Activated naive CD8-positive, alpha-beta T cell (primary cell): ENCODE results near the gene SEMA3G.

Experiments
- H3K27ac Mint-ChIP-seq: one replicate; pipeline ENCODE4 v1.8.0; 2021; ENCODE audit warnings: mixed read lengths
- H3K27me3 Mint-ChIP-seq: one replicate; pipeline ENCODE4 v1.8.0; 2021; ENCODE audit warnings: mixed read lengths
- H3K36me3 Mint-ChIP-seq: one replicate; pipeline ENCODE4 v1.8.0; 2021; ENCODE audit warnings: mixed read lengths
- H3K4me1 Mint-ChIP-seq: one replicate; pipeline ENCODE4 v1.8.0; 2021; ENCODE audit warnings: low read depth, mixed read lengths
- H3K4me3 Mint-ChIP-seq: one replicate; pipeline ENCODE4 v1.8.0; 2021; ENCODE audit warnings: mild to moderate bottlenecking, mixed read lengths
- H3K9me3 Mint-ChIP-seq: one replicate; pipeline ENCODE4 v1.8.0; 2021; ENCODE audit warnings: low read depth, mixed read lengths

The SEMA3G gene

DNA sequence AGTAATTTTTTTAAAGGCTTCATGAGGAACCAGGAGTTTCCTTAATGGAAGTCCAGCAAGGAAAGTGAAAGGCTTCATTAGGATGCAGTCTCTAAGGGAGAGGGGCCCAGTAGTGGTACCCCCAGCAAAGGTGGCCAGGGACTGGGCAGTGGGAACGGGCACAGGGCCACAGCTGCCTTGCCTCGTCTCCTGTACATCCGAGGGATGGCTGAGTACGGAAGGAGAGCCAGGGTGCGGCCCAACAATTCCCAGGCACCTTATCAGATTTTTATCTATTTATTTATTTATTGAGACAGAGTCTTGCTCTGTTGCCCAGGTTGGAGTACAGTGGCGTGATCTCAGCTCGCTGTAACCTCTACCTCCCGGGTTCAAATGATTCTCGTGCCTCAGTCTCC lies 14.5 kb downstream of the SEMA3G start:
- H3K4me1 Mint-ChIP-seq: no peaks in the 10 kb centered on the region
- H3K27me3 Mint-ChIP-seq: no peaks in the 10 kb centered on the region
- no peaks in the 10 kb centered on the region for H3K9me3 Mint-ChIP-seq
- no peak overlapping the region for H3K27ac Mint-ChIP-seq
- H3K4me3 Mint-ChIP-seq: no peak overlapping the region
- H3K36me3 Mint-ChIP-seq: no peaks in the 10 kb centered on the region

DNA sequence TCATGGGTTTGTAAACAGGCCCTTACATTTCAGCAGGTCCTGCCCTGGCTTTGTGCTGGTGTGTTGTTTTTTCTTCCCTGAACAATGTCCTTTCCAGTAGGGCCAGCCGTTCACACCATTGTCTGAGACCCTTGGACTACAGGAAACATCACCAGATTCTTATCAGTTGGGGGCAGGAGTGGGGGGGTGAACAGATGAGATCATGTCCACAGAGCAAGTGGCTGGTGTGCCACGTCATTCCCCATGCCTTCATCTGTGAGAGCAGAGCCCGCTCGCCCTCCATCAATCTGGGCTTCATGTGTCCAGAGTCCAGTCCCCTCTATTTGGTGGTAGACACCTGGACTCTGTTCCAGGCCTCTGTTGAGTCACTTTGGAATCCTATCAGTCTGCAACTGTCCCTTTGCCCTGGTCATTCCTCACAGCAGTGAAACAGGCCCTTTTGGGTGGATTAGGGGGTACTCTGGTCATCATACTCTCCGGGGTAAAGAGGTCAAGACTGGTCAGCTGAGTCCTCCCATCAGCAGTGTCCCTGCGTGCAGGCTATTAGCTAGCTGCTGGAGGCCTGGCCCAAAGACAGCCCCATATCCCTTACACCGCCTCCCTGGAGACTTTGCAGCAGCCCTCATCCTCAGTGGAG lies 15.0 kb downstream of the SEMA3G start:
- Mint-ChIP-seq H3K4me1 (no peaks in the 10 kb centered on the region), H3K27ac (no peak overlapping the region), H3K36me3 (no peaks in the 10 kb centered on the region), H3K9me3 (no peaks in the 10 kb centered on the region), H3K27me3 (no peaks in the 10 kb centered on the region), H3K4me3 (no peak overlapping the region)

DNA sequence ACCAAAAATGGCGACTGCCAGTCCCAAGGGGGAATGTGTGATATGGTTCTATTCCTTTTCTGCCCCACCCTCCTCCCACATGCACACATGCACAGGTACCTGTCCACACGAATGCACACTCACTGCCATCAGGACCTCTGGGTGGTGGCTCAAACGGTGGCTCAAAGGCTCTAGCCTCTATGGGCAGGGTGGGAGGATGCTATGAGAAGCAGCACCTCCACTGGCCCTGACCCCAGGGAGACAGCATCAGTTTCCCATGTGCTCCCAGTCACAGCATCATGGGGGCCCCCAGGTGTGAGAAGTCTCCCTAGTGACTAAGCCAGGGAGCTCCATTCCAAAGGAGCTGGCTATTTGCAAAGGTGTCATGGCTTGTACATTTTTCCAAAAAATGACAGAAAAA lies 15.9 kb downstream of the SEMA3G start:
- H3K9me3 Mint-ChIP-seq: no peaks in the 10 kb centered on the region
- H3K27ac Mint-ChIP-seq: no peak overlapping the region
- H3K4me1 Mint-ChIP-seq: no peaks in the 10 kb centered on the region
- H3K27me3 Mint-ChIP-seq: no peaks in the 10 kb centered on the region
- no peak overlapping the region for H3K4me3 Mint-ChIP-seq
- no peaks in the 10 kb centered on the region for H3K36me3 Mint-ChIP-seq

DNA sequence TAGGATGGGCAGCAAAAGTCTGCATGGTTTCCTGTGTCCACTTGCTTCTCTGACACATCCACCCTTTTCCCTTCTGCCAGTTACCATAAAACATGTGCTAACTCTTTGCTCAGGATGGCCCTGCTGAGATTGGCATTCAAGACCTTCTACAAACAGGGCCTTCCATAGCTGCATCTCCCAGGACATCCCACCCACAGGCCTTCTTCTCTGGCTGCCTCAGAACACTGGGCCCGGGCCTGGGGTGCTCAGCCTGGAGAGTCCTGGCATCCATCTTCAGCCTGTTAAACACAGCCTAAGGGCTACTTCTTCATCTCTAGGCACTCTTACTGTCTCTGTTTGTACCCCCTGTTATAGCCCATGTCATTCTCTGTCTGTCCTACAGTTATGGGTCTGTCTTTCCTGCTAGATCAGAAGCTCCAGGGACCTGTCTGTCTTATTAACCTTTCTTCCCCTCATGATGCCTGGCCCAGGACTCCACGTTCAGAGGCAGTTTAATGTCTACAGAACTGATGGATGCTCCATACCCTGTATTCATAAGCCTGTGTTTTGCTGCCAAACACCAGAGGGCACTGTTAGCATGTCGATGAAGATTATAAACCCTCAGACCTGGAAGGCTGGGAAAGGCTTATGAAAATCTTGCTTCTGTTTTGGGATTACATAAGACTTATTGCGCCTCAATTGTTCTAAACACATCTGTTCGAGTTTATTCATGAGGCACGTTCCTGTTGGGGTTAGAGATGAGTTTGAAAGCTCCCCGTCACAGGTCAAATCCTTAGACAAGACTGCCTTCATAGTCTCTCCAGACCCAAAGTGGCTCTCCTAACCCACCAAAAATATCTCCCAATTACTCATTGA lies 16.5 kb downstream of the SEMA3G start:
- no peaks in the 10 kb centered on the region for H3K27me3 Mint-ChIP-seq
- no peaks in the 10 kb centered on the region for H3K9me3 Mint-ChIP-seq
- no peaks in the 10 kb centered on the region for H3K4me1 Mint-ChIP-seq
- H3K4me3 Mint-ChIP-seq: no peak overlapping the region
- H3K36me3 Mint-ChIP-seq: no peaks in the 10 kb centered on the region
- H3K27ac Mint-ChIP-seq: no peak overlapping the region

DNA sequence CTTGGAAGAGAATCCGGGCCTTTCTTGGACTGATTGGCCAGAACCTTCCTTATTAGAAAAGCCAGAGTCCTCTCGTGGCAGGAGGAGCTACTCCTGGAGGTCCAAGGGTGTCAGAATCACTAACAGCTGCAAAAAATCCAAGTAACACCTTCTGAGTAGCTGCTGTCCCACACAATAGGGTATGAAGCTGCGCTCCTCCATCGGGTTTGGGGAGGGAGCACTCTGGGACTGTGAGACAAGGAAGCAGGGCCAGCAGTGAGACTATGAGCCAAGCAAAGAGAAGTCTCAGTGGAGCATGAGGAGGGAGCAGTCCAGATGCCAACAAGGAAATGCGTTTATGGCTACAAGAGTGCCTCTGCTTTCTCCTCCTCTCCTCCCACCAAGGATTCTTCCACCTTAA lies 21.7 kb downstream of the SEMA3G start:
- Mint-ChIP-seq H3K4me1 (no peaks in the 10 kb centered on the region), H3K9me3 (no peaks in the 10 kb centered on the region), H3K36me3 (no peaks in the 10 kb centered on the region), H3K27ac (no peak overlapping the region), H3K4me3 (no peak overlapping the region), H3K27me3 (no peaks in the 10 kb centered on the region)

DNA sequence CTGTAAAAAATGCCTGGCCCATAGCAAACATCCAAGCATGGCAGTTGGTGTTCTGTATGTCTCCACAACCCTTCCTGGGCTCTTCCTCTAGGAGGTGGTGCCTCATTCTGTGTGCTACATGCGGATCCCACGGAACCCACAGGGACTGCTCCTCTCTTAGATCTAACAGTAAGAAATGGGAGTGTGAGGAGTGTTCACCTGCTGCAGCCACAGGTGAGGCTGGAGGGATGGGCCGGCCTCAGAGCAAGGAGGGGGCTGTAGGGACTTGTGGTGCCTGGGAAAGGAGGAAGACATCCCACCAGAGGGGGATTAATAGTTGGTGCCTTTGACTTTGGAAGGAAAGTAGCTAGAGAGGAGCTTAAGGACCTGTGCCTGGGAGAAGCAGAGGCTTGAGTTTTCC lies 22.2 kb downstream of the SEMA3G start:
- H3K36me3 Mint-ChIP-seq: no peaks in the 10 kb centered on the region
- no peaks in the 10 kb centered on the region for H3K4me1 Mint-ChIP-seq
- H3K4me3 Mint-ChIP-seq: no peak overlapping the region
- no peaks in the 10 kb centered on the region for H3K9me3 Mint-ChIP-seq
- no peaks in the 10 kb centered on the region for H3K27me3 Mint-ChIP-seq
- H3K27ac Mint-ChIP-seq: no peak overlapping the region

DNA sequence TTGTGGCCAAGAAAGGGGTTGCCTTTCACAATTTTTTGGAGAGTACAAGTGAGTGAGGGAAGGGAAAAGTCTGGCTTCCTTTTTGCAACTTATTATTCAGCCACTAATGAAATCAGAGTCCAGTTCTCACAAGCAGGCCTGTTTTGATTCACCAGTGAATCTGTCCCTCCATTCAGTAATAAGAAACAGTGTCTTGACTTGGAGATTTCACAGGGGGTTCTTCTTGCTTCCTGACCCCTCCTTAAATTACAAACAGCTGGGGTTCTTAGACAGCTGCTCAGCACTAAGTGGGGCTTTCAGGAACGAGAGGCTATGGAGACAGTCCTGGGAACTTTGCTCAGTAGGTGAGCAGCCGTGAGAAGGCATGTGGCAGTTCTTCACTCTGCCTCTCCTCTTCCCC lies 24.5 kb downstream of the SEMA3G start:
- H3K27me3 Mint-ChIP-seq: no peaks in the 10 kb centered on the region
- no peaks in the 10 kb centered on the region for H3K9me3 Mint-ChIP-seq
- H3K4me3 Mint-ChIP-seq: no peak overlapping the region
- H3K36me3 Mint-ChIP-seq: no peaks in the 10 kb centered on the region
- no peaks in the 10 kb centered on the region for H3K4me1 Mint-ChIP-seq
- no peak overlapping the region for H3K27ac Mint-ChIP-seq

DNA sequence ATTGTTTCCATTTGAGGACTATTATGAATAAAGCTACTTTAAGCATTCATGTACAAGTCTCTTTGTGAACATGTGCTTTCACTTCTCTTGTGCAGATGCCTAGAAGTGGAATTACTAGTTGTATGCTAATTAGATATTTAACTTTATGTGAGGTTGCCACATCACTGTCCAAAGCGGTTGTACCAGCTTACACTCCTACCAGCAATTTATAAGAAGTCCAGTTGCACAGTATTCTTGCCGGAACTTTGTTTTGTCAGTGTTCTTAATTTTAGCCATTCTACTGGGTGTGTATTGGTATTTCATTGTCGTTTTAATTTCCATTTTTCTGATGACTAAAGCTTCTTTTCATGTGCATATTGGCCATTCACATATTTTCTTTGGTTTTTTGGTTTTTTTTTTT lies 29.1 kb downstream of the SEMA3G start:
- no peak overlapping the region for H3K4me3 Mint-ChIP-seq
- H3K27me3 Mint-ChIP-seq: no peaks in the 10 kb centered on the region
- H3K36me3 Mint-ChIP-seq: no peaks in the 10 kb centered on the region
- H3K27ac Mint-ChIP-seq: no peak overlapping the region
- H3K9me3 Mint-ChIP-seq: no peaks in the 10 kb centered on the region
- peaks cover 22% of the 10 kb centered on the region for H3K4me1 Mint-ChIP-seq

DNA sequence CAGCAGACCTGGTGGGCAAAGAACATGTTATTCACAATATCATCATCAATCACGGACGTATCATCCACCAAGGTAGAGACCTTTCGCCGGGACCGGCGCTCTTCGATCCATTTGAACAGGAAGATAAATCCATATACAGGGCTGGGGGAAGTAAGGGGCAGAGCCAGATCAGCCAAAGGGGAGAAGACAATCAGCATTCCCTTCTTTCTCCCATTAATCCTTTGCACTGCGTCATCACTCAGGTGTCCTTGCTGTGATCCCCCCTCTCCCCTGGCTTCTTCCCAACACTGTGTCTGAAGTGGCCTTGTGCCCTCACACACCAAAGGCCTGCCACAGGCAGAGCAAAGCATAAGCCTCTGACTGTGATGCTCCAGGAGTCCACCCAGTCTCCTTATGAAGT lies 36.4 kb downstream of the SEMA3G start:
- peak overlapping the region; percentile 96 for H3K4me3 Mint-ChIP-seq
- no peaks in the 10 kb centered on the region for H3K9me3 Mint-ChIP-seq
- peaks cover 2% of the 10 kb centered on the region for H3K36me3 Mint-ChIP-seq
- peaks cover 36% of the 10 kb centered on the region for H3K4me1 Mint-ChIP-seq
- peak overlapping the region; percentile 85 for H3K27ac Mint-ChIP-seq
- H3K27me3 Mint-ChIP-seq: no peaks in the 10 kb centered on the region

DNA sequence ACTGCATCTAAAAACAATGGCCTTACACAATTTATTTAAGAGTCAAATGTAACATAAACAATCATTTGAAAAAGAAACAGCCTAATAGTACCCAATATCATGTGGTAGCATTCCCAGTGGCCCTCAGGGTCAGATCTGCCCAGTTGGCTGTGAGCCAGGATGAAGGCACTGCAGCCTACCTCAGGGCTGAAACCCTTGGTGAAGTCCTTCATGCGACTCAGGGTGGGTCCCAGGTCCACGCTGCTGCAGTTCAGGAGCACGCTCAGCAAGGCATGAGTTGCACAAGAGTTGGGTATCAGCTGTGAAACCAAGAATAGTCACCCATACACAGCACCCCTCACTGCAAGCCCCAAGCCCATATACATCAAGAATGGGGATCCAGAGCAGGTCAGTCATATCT lies 37.1 kb downstream of the SEMA3G start:
- Mint-ChIP-seq H3K36me3 (peaks cover 2% of the 10 kb centered on the region), H3K27ac (peak overlapping the region; percentile 85), H3K9me3 (no peaks in the 10 kb centered on the region), H3K27me3 (no peaks in the 10 kb centered on the region), H3K4me3 (peak overlapping the region; percentile 96), H3K4me1 (peaks cover 35% of the 10 kb centered on the region)

DNA sequence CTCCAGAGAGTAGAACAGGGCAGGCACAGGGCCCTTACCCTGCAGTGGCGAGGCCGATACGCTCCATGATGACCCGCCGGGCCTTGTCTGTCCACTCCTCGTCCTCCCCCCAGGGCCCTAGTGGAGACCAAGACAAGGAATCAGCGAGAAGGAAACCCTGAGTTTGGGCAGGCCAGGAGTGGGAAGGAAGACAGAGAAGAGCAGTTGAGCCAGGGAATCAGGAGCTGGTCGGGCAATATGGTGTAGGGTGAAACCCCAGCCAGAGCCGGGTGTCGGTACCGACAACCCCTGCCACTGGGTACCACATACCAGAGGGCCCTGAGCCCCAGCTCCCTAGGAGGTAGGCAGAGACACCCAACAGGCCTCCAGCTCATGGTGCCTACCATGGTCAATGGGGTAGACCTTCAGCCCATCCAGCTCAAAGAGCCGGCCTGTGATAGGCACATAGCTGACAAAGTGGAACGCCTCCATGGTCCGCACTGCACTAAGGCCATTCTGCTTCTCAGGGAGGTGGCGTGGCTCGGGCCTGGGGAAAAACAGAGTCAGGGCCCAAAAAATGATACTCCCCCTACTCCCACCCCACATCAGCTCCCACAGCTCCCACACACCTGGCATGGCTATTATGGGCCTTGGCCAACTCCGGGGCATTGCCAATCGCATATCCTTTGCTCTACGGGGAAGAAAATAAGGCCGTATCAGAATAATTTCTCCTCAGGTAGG lies 38.0 kb downstream of the SEMA3G start:
- no peak overlapping the region for H3K4me3 Mint-ChIP-seq
- no peaks in the 10 kb centered on the region for H3K27me3 Mint-ChIP-seq
- peaks cover 2% of the 10 kb centered on the region for H3K36me3 Mint-ChIP-seq
- peaks cover 27% of the 10 kb centered on the region for H3K4me1 Mint-ChIP-seq
- H3K9me3 Mint-ChIP-seq: no peaks in the 10 kb centered on the region
- peak overlapping the region; percentile 41 for H3K27ac Mint-ChIP-seq

DNA sequence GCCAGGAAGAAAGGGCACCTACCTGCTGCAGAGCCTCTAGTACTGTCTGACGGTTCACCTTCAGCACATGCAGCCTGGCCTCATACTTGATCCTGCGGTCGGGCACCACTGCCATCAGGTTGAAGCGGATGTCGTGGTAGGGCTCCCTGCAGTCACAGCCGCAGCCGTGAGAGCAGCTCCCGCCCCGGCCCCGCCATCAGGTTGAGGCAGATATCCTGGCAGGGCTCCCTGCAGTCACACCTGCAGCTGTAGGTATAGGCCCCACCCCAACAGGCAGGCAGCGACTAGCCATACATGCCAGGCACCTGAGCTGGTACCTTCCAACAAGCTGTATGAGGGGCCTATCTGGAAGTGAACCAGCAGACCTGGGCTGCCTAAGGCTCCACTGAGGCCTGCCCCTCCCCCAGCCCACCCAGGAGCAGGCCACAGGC lies 38.7 kb downstream of the SEMA3G start:
- Mint-ChIP-seq H3K27ac (no peak overlapping the region), H3K9me3 (no peaks in the 10 kb centered on the region), H3K36me3 (peaks cover 2% of the 10 kb centered on the region), H3K4me3 (no peak overlapping the region), H3K4me1 (peaks cover 20% of the 10 kb centered on the region), H3K27me3 (no peaks in the 10 kb centered on the region)

DNA sequence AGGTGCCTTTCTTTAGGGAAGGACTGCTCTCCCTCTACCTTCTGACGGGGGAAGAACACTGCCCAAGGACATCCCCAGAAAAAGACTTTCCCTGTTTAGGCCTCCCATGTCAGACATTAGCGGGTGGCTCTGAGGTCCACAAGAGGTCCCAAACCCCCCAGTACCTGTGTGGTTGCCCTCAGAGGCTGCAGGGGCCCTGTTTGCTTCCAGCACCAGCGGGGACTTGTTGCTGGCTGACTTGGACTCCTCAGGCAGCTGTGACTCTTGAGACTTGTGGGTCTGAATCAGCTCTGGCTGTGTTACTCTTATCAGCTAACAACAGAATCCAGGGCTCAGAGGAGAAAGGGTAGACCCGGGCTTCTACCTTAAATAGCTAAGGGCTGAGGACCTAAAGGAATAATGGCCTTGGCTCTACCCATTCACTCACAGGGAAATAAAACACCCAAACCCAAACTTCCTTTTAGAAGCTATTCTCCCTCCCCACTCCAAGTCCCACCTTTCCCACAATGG lies 39.2 kb downstream of the SEMA3G start:
- H3K27ac Mint-ChIP-seq: no peak overlapping the region
- no peak overlapping the region for H3K4me3 Mint-ChIP-seq
- no peaks in the 10 kb centered on the region for H3K27me3 Mint-ChIP-seq

DNA sequence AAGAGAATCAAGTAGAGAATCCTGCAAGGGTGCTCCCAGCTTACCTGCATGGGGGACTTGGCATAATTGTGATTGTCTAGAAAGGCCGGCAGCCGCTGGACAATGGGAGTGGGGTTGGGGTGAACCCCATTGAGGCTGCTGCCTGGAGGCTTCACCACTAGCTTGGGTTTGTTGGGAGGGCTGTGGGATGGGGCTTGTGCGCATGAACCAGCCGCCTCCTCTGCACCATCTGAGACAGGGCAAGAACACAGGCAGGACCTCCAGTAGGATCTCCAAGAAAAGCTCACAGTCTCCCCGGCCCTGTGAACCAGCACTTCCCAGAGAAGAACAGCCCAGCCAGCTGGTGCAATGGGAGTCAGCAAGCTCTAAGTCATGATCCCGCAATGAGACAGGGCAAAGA lies 39.8 kb downstream of the SEMA3G start:
- Mint-ChIP-seq H3K4me3 (no peak overlapping the region), H3K36me3 (peaks cover 2% of the 10 kb centered on the region), H3K27ac (no peak overlapping the region), H3K27me3 (no peaks in the 10 kb centered on the region), H3K4me1 (peaks cover 16% of the 10 kb centered on the region), H3K9me3 (no peaks in the 10 kb centered on the region)

More for the DNA sequence above, 39.2 kb downstream of the SEMA3G start:
- H3K36me3 Mint-ChIP-seq: peaks cover 2% of the 10 kb centered on the region
- H3K4me1 Mint-ChIP-seq: peaks cover 16% of the 10 kb centered on the region
- no peaks in the 10 kb centered on the region for H3K9me3 Mint-ChIP-seq

DNA sequence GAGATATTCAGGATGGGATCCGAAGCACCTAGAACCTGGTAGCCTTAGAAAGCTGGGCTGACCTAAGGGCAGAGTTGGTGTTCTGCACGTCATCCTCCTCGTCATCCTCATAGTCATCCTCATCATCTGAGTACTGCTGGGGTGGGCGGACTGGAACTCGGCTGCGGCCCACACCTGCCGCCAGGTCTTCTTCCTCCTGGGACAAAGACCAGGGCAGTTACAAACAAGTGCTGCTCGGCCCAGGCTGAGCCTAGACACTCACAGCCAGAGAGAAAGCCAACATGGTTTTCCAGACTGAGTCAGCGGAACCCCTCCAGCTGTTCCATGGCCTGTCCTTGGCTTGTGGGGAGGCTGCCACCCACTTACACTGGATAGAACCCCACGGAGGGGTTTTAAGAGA lies 40.5 kb downstream of the SEMA3G start:
- no peak overlapping the region for H3K4me3 Mint-ChIP-seq
- no peaks in the 10 kb centered on the region for H3K27me3 Mint-ChIP-seq
- H3K9me3 Mint-ChIP-seq: no peaks in the 10 kb centered on the region
- H3K36me3 Mint-ChIP-seq: peaks cover 2% of the 10 kb centered on the region
- peaks cover 16% of the 10 kb centered on the region for H3K4me1 Mint-ChIP-seq
- H3K27ac Mint-ChIP-seq: no peak overlapping the region
